HG03175 (cell line): ENCODE measurements around the gene OGDHL.
"Not testable (repeated sequence)": the region's sequence is repeated elsewhere in the genome, so short reads cannot be mapped to it uniquely, and the experiment has no call there.

ENCODE experiments used
- ATAC-seq: cut with Tn5 transposase; IDR thresholded peaks from one replicate; pipeline ENCODE4 v1.9.1; 2021; ENCODE audit warnings: mild to moderate bottlenecking, moderate library complexity; ENCODE audit not compliant: unreplicated experiment

The OGDHL gene

DNA sequence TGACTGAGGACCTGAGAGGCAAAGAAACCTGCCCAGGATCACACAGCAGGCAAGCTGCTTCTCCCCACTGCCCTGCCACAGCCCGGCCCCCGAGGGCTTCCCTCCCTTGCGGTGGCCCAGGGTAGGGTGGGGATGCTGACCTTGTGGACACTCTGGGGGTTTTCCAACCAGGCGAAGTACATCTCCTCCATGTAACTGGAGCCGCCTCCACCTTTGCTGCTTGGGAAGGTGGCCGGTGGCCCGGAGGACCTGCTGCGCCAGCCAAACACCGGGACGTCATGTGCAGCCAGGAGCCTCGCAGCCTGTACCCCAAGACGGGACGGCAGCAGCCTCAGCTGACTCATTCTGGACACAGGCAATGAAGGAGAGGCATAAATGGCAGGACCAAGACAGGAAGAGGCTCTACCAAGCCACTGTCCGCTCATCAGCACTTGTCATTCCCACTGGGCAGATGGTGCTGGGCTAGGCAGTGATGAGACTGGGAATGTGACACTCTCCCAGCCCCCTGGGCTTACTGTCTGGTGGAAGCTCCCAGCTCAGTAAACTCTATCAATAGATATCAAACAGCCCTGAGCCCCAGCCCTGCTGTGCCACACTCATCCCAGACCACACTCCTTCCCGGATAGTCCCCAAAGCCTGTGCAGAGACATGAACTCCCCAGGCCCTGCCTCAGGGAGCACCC lies 3.7 kb downstream of the OGDHL start:
- ATAC-seq: no peak

DNA sequence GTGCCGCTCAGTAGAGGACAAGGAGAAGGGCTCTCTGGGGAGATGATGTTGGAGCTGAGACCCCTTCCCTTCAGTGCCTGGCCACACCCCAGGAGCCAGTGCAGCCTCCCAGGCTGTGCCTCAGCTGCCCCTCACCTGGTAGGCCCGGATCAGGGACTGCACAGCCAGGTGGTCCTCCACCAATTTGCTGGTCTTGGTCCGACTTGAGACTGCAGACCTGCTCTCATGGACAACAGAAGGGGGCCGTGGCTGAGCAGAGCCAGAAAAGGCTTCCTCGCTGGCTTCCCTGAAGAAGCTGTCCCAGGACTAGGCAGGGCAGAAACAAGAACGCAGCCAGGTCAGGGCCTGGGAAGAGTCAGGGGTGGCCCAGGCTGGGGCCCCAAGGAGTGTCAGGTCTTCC lies 5.5 kb downstream of the OGDHL start:
- ATAC-seq: no peak

DNA sequence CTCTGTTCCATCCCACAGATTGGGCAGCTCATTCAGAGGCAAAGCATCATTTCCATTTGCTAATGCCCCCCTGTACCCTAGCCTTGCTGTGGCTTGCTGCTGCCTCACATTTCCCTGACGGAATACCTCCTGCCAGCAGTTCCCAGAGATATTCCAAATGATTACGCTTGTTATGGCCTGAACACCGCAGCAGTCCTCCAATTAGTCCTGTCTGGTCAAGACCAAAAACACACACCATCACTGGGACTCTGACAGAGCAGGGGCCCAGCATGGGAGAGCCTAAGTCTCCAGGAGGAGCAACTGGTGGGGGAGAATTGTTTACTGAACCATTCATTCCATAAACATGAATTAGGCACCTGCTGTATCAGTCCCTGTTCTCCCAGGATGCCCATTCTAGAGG lies 6.1 kb downstream of the OGDHL start:
- ATAC-seq: no peak

DNA sequence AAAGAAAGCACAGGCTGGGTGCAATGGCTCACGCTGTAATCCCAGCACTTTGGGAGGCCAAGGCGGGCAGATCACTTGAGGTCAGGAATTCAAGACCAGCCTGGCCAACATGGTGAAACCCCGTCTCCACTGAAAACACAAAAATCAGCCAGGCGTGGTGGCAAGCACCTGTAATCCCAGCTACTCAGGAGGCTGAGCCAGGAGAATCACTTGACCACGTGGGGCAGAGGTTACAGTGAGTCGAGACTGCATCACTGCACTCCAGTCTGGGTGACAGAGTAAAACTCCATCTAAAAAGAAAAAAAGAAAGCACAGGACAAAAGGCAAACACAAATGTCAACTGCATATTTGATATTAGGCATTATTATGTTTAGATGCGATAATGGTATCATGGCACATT lies 7.2 kb downstream of the OGDHL start:
- ATAC-seq: not testable (repeated sequence)

DNA sequence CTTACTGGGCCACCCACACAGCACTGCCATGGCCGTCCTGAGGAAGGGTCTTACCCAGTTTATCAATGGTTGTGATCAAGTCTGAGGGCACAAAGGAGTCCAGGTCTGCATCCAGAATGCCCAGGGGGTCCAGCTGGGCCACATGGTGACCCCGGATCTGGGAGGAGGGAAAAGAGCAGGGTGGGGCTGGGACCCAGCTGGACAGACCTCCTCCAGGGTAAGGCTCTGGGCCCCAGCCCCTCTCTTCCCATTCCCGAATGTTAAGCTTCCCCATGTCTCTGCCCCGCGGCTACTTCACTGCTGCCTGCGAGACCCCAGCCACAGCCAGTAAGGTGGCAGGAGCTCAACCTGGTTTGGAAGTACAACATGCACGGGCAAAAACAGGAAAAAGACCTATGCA lies 9.5 kb downstream of the OGDHL start:
- ATAC-seq: no peak

DNA sequence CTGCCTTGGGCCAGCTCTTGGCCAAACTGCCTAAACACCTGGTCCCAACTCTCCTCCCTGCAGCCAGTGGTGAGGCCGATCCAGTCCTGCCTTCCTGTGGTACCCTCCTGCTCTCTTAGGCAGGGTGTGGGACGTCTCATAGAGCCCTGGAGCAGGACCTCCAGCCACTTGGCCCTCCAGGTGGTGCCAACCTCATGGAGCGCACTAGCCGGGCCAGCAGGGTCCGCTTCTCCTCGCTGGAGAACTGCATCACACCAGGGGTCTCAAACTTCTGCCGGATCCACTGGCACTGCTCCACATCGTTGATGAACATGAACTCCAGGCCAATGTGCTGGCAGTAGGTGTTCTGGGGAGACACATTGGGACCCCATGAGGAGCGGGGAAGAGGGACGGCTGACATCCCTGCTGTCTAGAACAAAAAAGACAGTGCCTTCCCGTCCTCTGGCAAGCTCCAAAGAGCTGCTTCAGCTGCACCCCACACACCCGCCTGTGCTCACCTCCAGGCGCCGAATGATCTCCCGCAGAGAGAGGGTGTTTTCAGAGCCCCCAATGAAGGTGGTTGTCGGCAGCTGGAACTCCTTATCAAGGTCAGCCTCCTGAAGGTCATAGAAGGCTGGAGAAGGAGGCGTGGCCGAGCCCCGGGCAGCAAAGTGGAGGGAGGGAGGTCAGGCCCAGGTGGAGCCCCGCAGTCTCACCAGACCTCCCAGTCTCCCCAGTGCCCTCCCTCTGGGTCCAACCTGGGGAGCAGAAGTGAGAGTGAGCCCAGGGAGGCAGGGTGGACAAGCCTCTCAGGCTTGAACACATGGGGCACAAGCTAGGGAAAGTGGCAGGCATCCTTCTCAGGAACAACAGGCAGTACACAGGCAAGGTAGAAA lies 10.2 kb downstream of the OGDHL start:
- no peak for ATAC-seq

DNA sequence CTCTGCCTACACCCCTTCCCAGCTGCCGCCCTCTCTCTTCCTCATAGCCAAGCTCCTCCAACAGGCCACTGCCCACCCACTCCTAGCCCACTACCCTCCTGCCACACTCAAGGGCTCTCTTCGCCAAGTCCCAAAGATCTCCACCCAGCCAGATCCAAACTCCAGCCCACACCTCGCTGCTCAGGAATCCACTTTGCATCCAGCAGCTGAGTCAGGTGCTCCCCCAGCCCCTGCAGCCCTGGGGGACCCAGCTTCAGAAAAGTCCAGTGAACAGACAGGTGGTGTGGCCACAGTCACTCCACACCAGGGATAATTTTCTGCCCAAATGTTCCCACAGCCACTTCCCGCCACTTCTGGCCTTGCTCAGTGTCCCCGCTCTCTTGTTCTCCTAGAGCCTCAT lies 10.9 kb downstream of the OGDHL start:
- no peak for ATAC-seq

DNA sequence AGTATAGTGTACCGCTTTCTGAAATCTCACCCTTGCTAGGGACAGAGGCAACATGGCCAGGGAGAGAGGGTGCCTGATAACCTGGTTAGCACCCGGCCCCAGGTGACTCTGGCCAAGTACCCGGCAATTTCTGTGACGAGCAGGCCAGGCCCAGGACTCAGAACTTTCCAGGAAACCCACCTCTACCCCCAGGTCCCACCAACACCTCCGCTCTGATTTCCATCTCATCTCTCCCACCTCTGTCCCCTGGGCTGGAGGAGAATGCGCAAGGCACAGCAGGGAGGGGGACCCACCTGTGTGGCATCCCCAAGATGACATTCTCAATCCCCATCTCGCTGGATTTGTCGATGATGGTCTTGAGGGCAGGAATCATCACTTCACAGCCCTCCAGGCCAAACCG lies 11.6 kb downstream of the OGDHL start:
- no peak for ATAC-seq

DNA sequence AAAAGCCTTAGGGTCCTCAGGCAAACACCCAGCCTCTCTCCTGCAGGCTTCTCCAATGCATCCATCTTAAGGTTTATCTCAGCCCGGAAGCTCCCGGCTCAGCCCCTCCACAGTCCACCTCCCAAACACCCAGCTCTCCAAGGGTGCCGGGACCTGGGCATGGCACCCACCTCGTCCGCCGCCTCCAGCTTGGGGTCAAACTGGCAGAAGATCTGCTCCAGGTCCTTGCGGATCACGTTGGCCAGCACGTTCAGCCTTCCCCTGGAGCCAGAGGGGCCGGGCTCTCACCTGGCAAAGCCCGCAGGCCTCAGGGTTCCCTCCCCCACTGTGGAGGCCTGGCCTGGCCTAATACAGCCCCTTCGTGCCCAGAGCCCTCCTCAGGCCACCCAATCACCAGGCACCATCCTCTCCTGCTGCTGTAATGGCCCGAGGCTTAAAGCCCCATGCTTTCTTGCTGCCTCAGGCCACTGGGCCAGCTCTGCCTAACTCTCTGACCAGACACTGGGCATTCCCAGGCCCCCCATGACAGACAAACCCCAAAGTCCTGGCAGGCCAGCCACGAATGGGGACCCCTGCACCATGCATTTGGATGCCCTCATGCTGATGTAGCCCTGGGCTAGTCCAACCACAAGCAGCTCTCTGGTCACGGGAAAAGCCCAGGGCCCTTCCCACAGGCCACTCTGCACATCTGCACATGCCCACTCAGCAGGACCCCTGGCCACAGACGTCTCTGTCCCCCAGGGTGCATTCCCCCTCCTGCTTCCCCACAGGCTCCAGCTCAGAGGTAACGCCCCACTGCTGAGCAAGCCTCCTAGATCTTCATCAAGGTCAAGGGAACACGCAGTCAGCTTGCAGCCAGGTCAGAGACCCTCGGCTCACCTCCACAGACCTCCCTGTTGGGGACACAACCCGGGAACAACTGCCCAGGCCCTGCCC lies 12.3 kb downstream of the OGDHL start:
- no peak for ATAC-seq

DNA sequence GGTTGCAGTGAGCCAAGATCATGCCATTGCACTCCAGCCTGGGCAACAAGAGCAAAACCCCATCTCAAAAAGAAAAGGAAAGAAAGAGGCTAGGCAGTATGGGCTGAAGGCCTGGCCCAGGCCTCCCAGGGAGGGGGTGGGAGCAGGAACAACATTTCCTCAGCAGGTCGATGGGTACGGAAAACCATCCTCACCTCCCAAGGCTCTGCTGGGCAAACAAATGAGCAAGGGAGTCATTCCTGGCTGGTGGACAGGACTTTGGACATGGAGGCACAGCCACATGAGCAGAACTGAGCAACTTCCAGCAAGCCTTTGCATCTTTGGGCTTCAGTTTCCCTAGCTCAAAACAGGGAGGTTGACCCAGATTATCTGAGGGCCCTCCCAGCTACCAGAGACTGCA lies 13.0 kb downstream of the OGDHL start:
- no peak for ATAC-seq

DNA sequence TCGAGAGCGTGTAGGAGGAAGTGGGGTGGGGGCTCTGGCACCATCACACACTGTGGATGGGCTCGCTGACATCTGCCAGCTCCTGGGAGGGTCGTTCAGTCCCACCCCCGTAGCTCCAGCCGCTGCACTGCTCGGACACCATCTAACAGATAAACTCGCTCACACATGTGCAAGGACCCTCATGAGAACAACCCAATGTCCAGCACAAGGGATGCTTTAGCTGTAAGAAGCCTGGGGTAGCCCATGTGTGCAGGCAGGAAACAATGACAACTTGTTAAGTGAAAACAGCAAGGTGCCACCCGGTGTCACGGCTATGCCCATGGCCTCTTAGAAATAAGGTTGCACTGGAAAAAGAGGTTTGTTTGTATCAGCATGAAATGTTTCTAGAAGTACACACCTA lies 14.1 kb downstream of the OGDHL start:
- no peak for ATAC-seq

DNA sequence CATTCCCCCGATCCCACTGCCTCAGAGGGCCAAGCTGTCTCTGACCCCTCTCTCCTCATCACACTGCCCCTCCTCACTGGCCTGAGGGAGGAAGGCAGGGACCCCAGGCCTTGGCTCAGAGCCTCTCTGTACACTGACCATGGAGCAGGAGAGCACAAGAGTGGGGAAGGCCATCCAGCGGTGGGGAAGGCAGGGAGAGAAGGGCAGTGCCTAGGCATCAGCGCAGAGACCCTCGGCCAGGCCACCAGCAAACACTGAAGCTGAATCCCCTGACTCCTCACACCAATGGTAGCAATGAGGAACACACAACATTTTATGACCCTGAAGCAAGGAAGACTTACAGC lies 14.8 kb downstream of the OGDHL start:
- ATAC-seq: no peak

DNA sequence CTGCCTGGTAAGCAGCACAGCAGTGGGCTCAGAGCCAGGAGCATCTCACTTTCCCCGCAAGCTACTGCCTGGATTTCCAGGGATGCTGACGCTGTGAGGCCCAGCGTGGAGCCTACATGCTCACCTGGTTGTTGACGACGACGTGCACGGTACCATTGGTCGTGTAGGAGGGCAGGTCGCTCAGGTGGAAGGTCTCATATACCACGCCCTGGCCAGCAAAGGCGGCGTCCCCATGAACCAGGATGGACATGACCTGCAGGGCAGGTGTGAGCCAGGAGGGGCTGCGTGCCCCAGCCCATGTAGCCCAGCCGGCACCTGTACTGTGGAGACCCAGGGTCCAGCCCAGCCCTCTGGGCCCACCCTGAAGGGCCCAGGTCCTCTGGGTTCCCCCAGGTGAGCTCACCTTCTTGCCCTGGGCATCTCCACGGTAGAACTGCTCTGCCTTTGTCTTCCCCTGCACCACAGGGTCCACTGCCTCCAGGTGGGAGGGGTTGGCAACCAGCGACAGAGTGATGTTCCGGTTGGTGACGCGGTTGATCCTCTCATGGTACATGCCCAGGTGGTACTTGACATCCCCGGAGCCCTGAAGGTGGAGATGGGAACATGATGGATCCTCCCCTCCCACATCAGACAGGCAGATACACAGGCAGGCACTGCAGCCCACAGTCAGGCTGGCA lies 15.4 kb downstream of the OGDHL start:
- ATAC-seq: no peak

DNA sequence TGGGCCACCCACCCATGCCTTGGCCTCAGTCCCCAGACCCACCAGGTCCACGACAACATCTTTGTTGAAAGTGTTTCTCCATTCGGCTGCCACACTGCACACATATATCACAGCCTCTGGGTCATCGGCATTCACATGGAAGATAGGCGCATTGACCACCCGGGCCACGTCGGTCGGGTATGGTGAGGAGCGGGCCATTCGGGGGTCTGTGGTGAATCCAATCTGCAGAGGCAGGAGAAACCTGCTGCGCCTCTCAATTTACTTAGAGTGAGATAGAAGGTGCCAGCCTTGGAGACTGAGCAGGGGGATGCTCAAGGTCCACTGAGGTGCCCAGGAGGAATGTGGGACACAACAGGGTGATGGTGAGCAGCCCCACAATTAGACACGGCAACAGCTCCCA lies 16.4 kb downstream of the OGDHL start:
- no peak for ATAC-seq

DNA sequence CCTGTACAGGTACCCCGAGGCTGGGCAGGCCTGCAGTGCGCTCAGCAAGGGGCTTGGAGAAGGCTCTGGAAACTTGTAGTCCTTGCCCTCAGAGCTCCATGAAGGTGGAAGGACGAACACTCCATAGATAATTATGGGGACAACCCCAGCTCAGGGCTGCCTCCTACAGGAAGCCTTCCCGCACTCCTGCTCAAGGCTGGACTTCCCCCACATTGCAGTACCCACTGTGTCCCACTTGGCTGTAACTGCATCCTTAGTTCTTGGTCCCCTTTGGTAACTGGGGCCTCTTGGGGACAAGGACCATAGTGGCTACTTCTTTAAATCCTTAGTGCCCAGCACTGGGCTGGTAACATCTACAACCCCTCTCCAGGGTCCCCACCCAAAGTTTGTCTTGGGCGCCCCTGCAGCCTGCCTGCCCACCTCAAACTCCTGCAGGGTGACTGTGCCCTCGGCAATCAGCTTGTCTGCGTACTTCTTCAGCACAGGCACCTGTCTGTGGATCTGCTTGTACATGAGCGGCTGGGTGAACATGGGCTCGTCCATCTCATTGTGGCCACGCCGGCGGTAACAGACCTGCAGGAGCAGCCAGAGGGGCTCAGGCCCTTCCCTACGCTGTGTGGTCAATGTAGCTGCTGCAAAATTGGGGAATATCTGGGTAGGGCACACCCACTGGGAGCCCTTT lies 17.1 kb downstream of the OGDHL start:
- no peak for ATAC-seq

DNA sequence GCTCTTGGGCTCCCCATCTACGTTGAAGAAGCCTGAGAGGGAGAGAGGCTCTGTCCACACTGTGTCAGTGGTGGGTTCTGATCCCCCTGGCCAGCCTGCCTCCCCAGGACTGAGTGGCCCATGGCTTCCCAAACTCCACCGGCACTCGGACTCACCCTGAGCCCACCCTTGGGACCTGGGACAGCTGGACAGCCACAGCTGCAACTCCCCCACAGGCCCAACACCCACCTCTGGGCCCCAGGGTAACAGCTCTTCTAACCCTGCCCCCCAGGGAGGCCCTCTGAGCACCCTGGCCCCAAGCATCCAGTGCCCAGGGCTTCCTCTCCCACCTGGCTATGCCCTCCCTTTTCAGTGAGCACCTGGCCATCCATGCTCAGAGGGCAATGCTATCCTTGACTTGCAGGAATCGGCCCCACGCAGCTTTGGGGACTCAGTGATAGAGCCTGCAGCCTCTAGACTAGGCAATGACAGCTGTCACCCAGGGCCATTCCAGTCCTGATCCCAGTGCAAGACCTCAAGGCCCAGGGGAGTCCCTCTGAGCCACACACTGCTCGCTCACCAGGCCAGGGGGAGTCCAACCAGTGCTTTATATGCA lies 17.9 kb downstream of the OGDHL start:
- ATAC-seq: no peak

DNA sequence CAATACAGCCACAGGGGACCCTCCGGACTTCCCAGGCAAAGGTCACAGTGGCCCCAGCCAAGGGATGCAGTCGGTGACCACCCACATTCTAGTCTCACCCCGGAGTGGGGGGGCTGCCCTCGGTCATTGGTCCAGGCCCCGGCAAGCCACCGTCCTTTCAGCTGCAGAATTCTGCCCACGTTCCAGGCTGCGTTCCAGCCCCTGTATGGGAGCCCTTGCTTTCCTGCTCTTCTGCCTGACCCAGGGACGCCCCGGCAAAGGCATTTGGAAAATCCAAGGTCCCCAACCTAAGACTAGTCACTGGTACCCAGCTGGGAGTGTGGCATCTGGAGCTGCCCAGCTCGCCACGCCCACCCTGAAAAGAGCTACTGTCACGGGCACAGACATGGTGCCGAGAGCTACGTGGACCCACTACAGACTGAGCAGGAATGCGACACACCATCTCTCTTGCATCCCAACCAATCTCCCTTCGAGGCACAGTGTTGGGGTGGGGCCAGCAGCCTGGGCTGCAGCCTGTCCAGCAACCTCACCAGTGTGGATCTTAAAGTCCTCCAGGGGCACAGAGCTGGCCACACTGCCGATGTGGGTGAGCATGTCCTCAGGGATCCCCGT lies 18.6 kb downstream of the OGDHL start:
- ATAC-seq: no peak

DNA sequence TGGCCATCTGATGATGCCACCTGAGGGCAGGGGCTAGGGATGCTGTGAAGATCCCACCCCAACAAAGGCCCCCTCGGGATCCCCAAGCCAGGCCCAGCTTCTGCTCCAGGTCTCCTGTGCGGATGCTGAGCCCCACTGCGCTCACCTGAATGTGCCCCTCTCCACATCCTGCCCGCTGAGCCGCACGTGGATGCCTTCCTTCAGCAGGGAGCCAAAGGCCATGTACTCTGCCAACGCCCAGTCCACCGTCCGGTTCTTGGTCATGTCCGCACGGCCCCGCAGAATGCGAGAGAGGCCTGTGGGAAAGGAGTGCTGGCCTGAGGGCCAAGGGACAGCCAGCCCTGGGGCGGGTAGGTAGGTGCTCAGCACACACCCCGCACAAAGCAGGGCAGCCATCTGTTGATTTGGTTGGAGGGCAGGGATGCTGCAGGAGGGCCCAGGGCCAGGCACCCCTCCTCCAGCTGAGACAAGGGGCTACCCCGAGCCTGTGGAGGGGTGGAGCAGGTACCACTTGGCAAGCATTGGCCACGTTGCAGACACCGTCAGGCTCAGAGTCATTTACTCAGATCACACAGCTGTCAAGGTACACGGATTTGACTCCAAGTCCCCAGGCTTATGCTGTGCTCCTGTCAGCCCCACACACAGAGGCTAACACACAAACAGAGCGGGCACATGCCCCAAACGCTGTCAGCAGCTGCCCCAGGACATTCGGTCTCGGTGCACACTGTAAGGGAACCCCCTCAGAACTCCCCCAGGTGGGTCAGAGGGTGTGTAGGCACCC lies 19.2 kb downstream of the OGDHL start:
- ATAC-seq: no peak
